A549 (cell line): Measurements from ENCODE around the gene PAX3. TPM values are rescaled to one million over a fixed set of nuclear protein-coding genes. Genes with fewer than 3 reads are reported as not detected.

Source experiments
- ATAC-seq, 2 experiments: fragments of 200-7000 bp in 1 of 2; fragments of >200 bp in 1 of 2; cut with Nextera tagmentation in 1 of 2; cut with Tn5 transposase in 1 of 2; 3 replicates each; pipeline versions ENCODE4 v1.8.0 to v1.9.1; 2018 to 2020; ENCODE audit warnings: mild to moderate bottlenecking in 1 of 2, moderate library complexity in 1 of 2
- CTCF ChIA-PET: fragments of 300-600 bp; sonication (Branson Sonifier 250); formaldehyde crosslinking; extraction: SDS; loops from one replicate; lab custom pipeline; 2021; ENCODE audit warnings: antibody characterized with exemption, inconsistent platforms; lab: Yijun Ruan, JAX
- POLR2A ChIA-PET: fragments of 350-600 bp; formaldehyde crosslinking; extraction: SDS; loops from one replicate; lab custom pipeline; 2021; ENCODE audit warnings: antibody characterized with exemption, inconsistent platforms; lab: Yijun Ruan, JAX
- DNase-seq, 2 experiments: peaks; one replicate each; pipeline versions ENCODE4 v3.0.0 to v3.0.0-alpha.2; 2011 to 2016; ENCODE audit warnings: low read depth in 1 of 2, low spot score in 1 of 2
- FAIRE-seq: peaks from 2 replicates; lab custom pipeline; 2011; peaks lifted over from hg19 to GRCh38; lab: Jason Lieb, UNC
- H3K27ac ChIP-seq, 2 experiments: fragments of >200 bp; sonication (Bioruptor Twin); formaldehyde crosslinking; 3 replicates each; pipeline ENCODE4 v1.5.1; 2016 to 2017
- H3K4me1 ChIP-seq: fragments of >200 bp; sonication (Bioruptor Twin); formaldehyde crosslinking; 3 replicates; pipeline ENCODE4 v1.6.1; 2016
- H3K4me2 ChIP-seq: fragments of >200 bp; sonication (Bioruptor Twin); formaldehyde crosslinking; 3 replicates; pipeline ENCODE4 v1.6.1; 2016
- H3K4me3 ChIP-seq: fragments of >200 bp; sonication (Bioruptor Twin); formaldehyde crosslinking; 3 replicates; pipeline ENCODE4 v1.5.1; 2016
- H3K9me3 ChIP-seq: fragments of >200 bp; sonication (Bioruptor Twin); formaldehyde crosslinking; 3 replicates; pipeline ENCODE4 v1.6.1; 2016
- CBX2 ChIP-seq: fragments of 200-600 bp; sonication (generic); IDR thresholded peaks from 2 replicates; pipeline ENCODE4 v1.6.1; 2016; ENCODE audit warnings: low read depth, mild to moderate bottlenecking, borderline replicate concordance
- CHD2 ChIP-seq: fragments of 150-350 bp; IDR thresholded peaks from 2 replicates; pipeline ENCODE4 v1.6.1; 2014; ENCODE audit warnings: low read length; ENCODE audit not compliant: partially characterized antibody
- EHMT2 ChIP-seq: fragments of 200-600 bp; sonication (generic); IDR thresholded peaks from 2 replicates; pipeline ENCODE4 v1.6.1; 2016; ENCODE audit warnings: antibody characterized with exemption, low read depth, mild to moderate bottlenecking, moderate library complexity
- FOSB ChIP-seq: fragments of 250-450 bp; sonication (Bioruptor Pico); IDR thresholded peaks from 2 replicates; pipeline ENCODE4 v1.5.0; 2020; ENCODE audit warnings: mild to moderate bottlenecking, moderate library complexity
- GATA3 ChIP-seq: IDR thresholded peaks from 2 replicates; pipeline ENCODE4 v1.6.1; 2012; ENCODE audit warnings: borderline replicate concordance
- HOXA7 ChIP-seq: fragments of 250-450 bp; sonication (Bioruptor Pico); IDR thresholded peaks from 2 replicates; pipeline ENCODE4 v1.5.0; 2020; ENCODE audit warnings: mild to moderate bottlenecking, moderate library complexity
- MAFK ChIP-seq: fragments of 450-650 bp; IDR thresholded peaks from 2 replicates; pipeline ENCODE4 v1.6.1; 2014; ENCODE audit not compliant: partially characterized antibody
- NPAS2 ChIP-seq: fragments of 250-450 bp; sonication (Bioruptor Pico); IDR thresholded peaks from 2 replicates; pipeline ENCODE4 v1.8.0; 2022; ENCODE audit warnings: mild to moderate bottlenecking, moderate library complexity, borderline replicate concordance
- PHF8 ChIP-seq: fragments of 200-600 bp; sonication (generic); IDR thresholded peaks from 2 replicates; pipeline ENCODE4 v1.6.1; 2016; ENCODE audit warnings: low read depth, mild to moderate bottlenecking, antibody characterized with exemption, moderate library complexity, borderline replicate concordance
- POLR2A ChIP-seq: IDR thresholded peaks from 2 replicates; pipeline ENCODE4 v1.6.1; 2012; ENCODE audit warnings: mild to moderate bottlenecking, low read length
- POLR2AphosphoS2 ChIP-seq: conservative IDR thresholded peaks from 2 replicates; pipeline ENCODE4 v1.6.1; 2012; ENCODE audit warnings: low read length, improper control_type of control experiment, inconsistent platforms
- RARB ChIP-seq: fragments of 250-450 bp; sonication (Bioruptor Pico); IDR thresholded peaks from 2 replicates; pipeline ENCODE4 v1.8.0; 2021; ENCODE audit warnings: mild to moderate bottlenecking, moderate library complexity
- SREBF2 ChIP-seq: fragments of 450-650 bp; IDR thresholded peaks from 2 replicates; pipeline ENCODE4 v1.6.1; 2014; ENCODE audit warnings: mild to moderate bottlenecking, moderate library complexity
- ZFP36 ChIP-seq: fragments of 450-650 bp; IDR thresholded peaks from 2 replicates; pipeline ENCODE4 v1.6.1; 2014; ENCODE audit warnings: borderline replicate concordance; ENCODE audit not compliant: partially characterized antibody
- WGBS: methylation state at CpG from one replicate; pipeline ENCODE4 v1.1.6; 2017; ENCODE audit errors: missing lambda C conversion rate; 5-methylcytosine and 5-hydroxymethylcytosine counted together
- polyA plus RNA-seq, 4 experiments: library from polyadenylated mRNA; depleted of rRNA in 3 of 4; stranded (reverse); fragments of >200 nt; fragmentation: RNase III in 1 of 4; extraction: RNeasy Plus Mini Kit Qiagen cat#74134 plus additional on column Dnase treatment in 1 of 4; gene quantifications; 2 replicates in 3 of 4; 3 replicates in 1 of 4; pipeline ENCODE4 v1.2.3, GENCODE V29; 2011 to 2017
- TF ChIP-seq, protein P1 (sequence below): fragments of 150-350 bp; IDR thresholded peaks from 2 replicates; pipeline ENCODE4 v1.6.1; 2014; ENCODE audit warnings: low read depth, mild to moderate bottlenecking, low read length
- TF ChIP-seq, protein P2 (sequence below): IDR thresholded peaks from 2 replicates; pipeline ENCODE4 v1.6.1; 2012
- TF ChIP-seq, protein P3 (sequence below): IDR thresholded peaks from 2 replicates; pipeline ENCODE4 v1.6.1; 2012; ENCODE audit warnings: low read depth, borderline replicate concordance
- TF ChIP-seq, protein P4 (sequence below): fragments of 250-450 bp; sonication (Bioruptor Pico); IDR thresholded peaks from 2 replicates; pipeline ENCODE4 v1.5.0; 2021; ENCODE audit warnings: mild to moderate bottlenecking, moderate library complexity, borderline replicate concordance
- TF ChIP-seq, protein P5 (sequence below): fragments of >200 bp; sonication (Bioruptor Twin); formaldehyde crosslinking; IDR thresholded peaks from 3 replicates; pipeline ENCODE4 v1.5.1; 2016
- TF ChIP-seq, protein P6 (sequence below): fragments of 250-450 bp; sonication (Bioruptor Pico); IDR thresholded peaks from 2 replicates; pipeline ENCODE4 v1.5.0; 2020; ENCODE audit warnings: low read depth, mild to moderate bottlenecking, moderate library complexity

PAX3 gene
- polyA plus RNA-seq, 2 of the 4 experiments (the other 2 are of a cell fraction) = not detected

DNA sequence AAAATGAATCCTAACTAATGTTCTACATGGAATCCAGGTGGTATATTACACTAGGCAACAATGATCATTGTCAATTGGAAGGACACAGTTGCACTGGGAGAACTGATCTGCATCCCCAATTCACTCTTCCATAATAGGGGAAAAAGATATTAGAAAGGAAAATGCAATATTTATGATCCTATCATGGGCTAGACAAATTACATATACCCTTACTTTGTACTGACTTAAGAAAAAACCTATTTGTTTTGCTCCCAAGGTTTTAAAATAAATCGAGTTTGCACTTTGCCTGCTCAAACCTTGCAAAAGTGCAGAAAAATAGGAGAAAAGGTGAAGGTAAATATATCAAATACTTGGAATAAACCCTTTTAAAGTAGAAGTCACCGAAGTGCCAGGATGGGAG, 11.0 kb upstream of the PAX3 start:
- Histone ChIP-seq H3K4me1 (peaks cover 11% of the 10 kb centered on the region; the same call in 1 of the 3 replicates), H3K4me2 (no peak overlapping the region), H3K4me3 (no peak overlapping the region), H3K9me3 (no peaks in the 10 kb centered on the region), H3K27ac (no peak overlapping the region)
- 0% methylated on average over 2 of the region's 2 CpGs for WGBS
- ATAC-seq (no peak), DNase-seq (no peak), FAIRE-seq (no peak)
- ChIA-PET POLR2A (no interaction called here), CTCF (interaction anchor here (2.2 kb wide), 1 partner anchor 9 kb away, joined by 7 read pairs; a partner anchor contains a TSS)
- TF ChIP-seq, protein P1, sequence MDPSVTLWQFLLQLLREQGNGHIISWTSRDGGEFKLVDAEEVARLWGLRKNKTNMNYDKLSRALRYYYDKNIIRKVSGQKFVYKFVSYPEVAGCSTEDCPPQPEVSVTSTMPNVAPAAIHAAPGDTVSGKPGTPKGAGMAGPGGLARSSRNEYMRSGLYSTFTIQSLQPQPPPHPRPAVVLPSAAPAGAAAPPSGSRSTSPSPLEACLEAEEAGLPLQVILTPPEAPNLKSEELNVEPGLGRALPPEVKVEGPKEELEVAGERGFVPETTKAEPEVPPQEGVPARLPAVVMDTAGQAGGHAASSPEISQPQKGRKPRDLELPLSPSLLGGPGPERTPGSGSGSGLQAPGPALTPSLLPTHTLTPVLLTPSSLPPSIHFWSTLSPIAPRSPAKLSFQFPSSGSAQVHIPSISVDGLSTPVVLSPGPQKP = no peak
- TF ChIP-seq RARB = no peak
- TF ChIP-seq GATA3 = no peak
- TF ChIP-seq, protein P2, sequence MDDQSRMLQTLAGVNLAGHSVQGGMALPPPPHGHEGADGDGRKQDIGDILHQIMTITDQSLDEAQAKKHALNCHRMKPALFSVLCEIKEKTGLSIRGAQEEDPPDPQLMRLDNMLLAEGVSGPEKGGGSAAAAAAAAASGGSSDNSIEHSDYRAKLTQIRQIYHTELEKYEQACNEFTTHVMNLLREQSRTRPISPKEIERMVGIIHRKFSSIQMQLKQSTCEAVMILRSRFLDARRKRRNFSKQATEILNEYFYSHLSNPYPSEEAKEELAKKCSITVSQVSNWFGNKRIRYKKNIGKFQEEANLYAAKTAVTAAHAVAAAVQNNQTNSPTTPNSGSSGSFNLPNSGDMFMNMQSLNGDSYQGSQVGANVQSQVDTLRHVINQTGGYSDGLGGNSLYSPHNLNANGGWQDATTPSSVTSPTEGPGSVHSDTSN = no peak
- TF ChIP-seq, protein P3, sequence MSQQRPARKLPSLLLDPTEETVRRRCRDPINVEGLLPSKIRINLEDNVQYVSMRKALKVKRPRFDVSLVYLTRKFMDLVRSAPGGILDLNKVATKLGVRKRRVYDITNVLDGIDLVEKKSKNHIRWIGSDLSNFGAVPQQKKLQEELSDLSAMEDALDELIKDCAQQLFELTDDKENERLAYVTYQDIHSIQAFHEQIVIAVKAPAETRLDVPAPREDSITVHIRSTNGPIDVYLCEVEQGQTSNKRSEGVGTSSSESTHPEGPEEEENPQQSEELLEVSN = no peak
- TF ChIP-seq MAFK = no peak
- no peak for TF ChIP-seq FOSB (CRISPR knock-in tag)
- TF ChIP-seq, protein P4, sequence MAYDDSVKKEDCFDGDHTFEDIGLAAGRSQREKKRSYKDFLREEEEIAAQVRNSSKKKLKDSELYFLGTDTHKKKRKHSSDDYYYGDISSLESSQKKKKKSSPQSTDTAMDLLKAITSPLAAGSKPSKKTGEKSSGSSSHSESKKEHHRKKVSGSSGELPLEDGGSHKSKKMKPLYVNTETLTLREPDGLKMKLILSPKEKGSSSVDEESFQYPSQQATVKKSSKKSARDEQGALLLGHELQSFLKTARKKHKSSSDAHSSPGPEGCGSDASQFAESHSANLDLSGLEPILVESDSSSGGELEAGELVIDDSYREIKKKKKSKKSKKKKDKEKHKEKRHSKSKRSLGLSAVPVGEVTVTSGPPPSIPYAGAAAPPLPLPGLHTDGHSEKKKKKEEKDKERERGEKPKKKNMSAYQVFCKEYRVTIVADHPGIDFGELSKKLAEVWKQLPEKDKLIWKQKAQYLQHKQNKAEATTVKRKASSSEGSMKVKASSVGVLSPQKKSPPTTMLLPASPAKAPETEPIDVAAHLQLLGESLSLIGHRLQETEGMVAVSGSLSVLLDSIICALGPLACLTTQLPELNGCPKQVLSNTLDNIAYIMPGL (CRISPR knock-in tag) = no peak
- TF ChIP-seq EHMT2 = no peak
- TF ChIP-seq HOXA7 (CRISPR knock-in tag) = no peak
- no peak for TF ChIP-seq POLR2A

DNA sequence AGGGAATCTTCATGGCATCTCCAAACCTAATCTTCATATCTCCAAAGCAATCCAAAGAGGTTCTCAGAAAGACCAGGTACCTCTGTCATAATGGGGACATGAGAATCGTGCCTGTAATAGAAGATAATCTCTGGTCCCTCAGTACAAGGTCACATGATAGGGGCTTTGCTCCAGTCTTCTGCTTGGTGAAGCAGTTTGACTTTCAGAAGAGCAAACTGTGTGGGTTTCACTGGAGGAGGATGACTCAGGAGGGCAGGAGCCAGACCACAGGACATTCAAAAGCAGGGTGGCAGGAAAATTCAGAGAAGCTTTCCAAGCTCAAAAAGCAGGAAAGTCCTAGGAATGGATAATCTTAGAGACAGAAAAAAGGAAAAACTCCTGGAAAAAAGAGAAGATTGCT, 10.6 kb upstream of the PAX3 start:
- DNase-seq = no peak
- no peak for FAIRE-seq
- Histone ChIP-seq H3K4me2 (no peak overlapping the region), H3K4me1 (peaks cover 11% of the 10 kb centered on the region; the same call in 1 of the 3 replicates), H3K4me3 (no peak overlapping the region), H3K9me3 (no peaks in the 10 kb centered on the region), H3K27ac (no peak overlapping the region)
- ATAC-seq = no peak
- TF ChIP-seq ZFP36 (no peak), NPAS2 (CRISPR knock-in tag) (no peak), SREBF2 (no peak), EHMT2 (no peak), CBX2 (no peak), CHD2 (no peak), POLR2AphosphoS2 (no peak), PHF8 (no peak)
- TF ChIP-seq, protein P5, sequence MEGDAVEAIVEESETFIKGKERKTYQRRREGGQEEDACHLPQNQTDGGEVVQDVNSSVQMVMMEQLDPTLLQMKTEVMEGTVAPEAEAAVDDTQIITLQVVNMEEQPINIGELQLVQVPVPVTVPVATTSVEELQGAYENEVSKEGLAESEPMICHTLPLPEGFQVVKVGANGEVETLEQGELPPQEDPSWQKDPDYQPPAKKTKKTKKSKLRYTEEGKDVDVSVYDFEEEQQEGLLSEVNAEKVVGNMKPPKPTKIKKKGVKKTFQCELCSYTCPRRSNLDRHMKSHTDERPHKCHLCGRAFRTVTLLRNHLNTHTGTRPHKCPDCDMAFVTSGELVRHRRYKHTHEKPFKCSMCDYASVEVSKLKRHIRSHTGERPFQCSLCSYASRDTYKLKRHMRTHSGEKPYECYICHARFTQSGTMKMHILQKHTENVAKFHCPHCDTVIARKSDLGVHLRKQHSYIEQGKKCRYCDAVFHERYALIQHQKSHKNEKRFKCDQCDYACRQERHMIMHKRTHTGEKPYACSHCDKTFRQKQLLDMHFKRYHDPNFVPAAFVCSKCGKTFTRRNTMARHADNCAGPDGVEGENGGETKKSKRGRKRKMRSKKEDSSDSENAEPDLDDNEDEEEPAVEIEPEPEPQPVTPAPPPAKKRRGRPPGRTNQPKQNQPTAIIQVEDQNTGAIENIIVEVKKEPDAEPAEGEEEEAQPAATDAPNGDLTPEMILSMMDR = no peak
- TF ChIP-seq, protein P3 = no peak
- TF ChIP-seq, protein P6, sequence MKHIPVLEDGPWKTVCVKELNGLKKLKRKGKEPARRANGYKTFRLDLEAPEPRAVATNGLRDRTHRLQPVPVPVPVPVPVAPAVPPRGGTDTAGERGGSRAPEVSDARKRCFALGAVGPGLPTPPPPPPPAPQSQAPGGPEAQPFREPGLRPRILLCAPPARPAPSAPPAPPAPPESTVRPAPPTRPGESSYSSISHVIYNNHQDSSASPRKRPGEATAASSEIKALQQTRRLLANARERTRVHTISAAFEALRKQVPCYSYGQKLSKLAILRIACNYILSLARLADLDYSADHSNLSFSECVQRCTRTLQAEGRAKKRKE (CRISPR knock-in tag) = no peak
- WGBS = 0% methylated on average over 1 of the region's 1 CpG
- CTCF ChIA-PET = interaction anchor here (2.2 kb wide), 1 partner anchor 10 kb away, joined by 7 read pairs; a partner anchor contains a TSS
- POLR2A ChIA-PET = no interaction called here
